Measurements from ENCODE around the gene CHST11.

Gene CHST11

DNA sequence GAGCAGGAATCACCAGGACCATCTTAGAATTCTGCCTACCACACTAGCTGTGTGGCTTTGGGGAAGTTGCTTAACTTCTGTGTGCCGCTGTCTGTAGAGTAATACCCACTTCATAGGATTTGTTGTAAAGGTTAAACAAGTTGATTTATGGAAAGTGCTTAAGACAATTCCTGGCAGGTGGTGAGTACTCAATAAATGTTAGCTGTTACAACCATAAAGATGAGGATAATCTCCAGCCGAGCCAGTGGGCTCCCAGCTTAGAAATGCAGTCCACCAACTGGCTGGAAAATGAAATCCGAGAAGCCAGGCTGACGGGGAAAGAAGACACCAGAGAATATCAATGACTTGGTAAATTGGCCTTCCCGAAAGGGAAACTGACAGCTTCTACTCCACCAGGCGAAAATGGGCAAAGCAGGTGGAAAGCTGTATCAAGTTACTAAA is 173.5 kb downstream of the CHST11 start:
- no peak for DNase-seq (ENCODE audit: low read depth)
- H3K4me3 ChIP-seq (replicated peaks; ENCODE audit: low read depth, low read length) = no peak overlapping the region
- TF ChIP-seq CTCF (IDR thresholded peaks at IDR 0.05; ENCODE audit: low read length, missing control alignments) = no peak

DNA sequence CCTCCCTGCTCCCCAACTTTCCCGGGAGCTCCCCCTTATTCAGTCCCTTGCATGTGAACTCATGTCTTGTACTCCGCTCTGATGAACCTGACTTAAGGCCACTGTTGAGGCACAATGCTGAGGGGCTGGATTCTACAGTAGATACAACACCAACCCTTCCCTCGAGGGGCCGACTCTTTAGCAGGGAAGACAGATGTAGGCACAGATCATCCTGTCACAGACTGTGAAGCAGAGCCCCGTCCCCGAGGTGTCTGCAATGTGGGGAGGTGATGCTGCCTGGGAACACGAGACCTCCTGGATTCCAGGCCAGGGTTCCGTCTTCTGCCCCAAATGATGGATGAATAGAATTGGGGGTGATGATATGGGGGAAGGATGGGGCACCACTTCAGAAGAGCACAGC is 175.1 kb downstream of the CHST11 start:
- TF ChIP-seq CTCF (IDR thresholded peaks at IDR 0.05; ENCODE audit: low read length, missing control alignments) = no peak
- H3K4me3 ChIP-seq (replicated peaks; ENCODE audit: low read depth, low read length) = no peak overlapping the region
- DNase-seq (ENCODE audit: low read depth) = no peak

- H3K4me3 ChIP-seq (replicated peaks; ENCODE audit: low read depth, low read length) = peak overlapping the region; percentile 2
- no peak for TF ChIP-seq CTCF (IDR thresholded peaks at IDR 0.05; ENCODE audit: low read length, missing control alignments)
- peak; percentile 80 for DNase-seq (ENCODE audit: low read depth)
Observed at GRCh38 chr12:104632724-104633201, 176.0 kb downstream of the CHST11 start.

- no peak for TF ChIP-seq CTCF (IDR thresholded peaks at IDR 0.05; ENCODE audit: low read length, missing control alignments)
- no peak overlapping the region for H3K4me3 ChIP-seq (replicated peaks; ENCODE audit: low read depth, low read length)
Observed at GRCh38 chr12:104634044-104634443, 177.3 kb downstream of the CHST11 start.

DNA sequence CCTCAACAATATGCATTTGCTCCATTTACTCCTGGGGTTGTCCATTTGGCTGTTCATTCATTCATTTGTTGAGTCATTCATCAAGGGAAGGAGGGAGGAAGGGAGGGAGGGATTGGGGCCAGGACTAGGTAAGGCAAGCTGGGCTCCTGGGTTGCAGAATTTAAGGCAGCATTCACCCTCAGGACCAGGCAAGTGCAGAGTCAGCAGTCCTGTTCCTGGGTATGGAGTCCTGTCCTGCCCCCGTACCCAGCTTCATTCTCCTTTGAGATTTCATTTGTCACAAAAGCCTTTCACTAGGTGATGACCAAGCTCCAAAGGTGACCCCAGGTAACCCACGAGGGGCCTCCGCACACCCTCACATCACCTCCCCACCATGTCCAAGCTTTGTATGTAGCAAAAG is 178.1 kb downstream of the CHST11 start:
- TF ChIP-seq CTCF (IDR thresholded peaks at IDR 0.05; ENCODE audit: low read length, missing control alignments) = no peak
- no peak for DNase-seq (ENCODE audit: low read depth)
- H3K4me3 ChIP-seq (replicated peaks; ENCODE audit: low read depth, low read length) = no peak overlapping the region

More at GRCh38 chr12:104634044-104634443, 177.3 kb downstream of the CHST11 start:
- no peak for DNase-seq (ENCODE audit: low read depth)

DNA sequence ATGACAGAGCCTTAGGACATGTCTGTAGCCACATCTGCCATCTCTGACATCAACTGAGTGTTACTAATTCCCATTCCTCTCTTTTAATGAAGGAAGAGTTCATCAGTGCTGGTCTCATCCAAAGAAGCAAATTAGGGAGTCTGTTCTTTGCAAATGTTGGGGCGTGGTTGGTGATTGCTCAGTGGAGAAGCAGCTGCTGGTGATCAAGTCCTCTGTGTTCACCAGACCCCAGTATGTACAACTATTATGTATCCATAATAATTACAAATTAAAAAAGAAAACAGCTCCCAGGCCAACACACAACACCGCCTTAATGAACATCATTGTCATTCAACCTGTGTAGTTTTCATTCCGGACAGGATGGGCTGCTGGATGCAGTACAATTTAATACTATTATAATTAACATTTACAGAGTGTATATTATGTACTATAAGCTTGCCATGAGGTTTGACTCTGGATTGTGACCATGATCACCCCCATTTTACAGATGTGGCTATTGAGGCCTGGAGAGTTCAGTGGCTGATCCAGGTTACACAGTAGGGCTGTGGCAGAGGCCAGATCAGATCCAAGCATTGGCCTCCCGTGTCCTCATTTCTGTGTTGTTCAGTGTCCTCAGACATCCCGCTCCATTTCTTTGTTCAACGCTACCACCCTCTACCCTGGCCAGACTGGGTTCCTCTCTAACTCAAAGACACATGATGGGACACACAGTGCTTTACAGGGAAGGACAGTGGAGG is 179.0 kb downstream of the CHST11 start:
- no peak overlapping the region for H3K4me3 ChIP-seq (replicated peaks; ENCODE audit: low read depth, low read length)
- DNase-seq (ENCODE audit: low read depth) = no peak
- no peak for TF ChIP-seq CTCF (IDR thresholded peaks at IDR 0.05; ENCODE audit: low read length, missing control alignments)

DNA sequence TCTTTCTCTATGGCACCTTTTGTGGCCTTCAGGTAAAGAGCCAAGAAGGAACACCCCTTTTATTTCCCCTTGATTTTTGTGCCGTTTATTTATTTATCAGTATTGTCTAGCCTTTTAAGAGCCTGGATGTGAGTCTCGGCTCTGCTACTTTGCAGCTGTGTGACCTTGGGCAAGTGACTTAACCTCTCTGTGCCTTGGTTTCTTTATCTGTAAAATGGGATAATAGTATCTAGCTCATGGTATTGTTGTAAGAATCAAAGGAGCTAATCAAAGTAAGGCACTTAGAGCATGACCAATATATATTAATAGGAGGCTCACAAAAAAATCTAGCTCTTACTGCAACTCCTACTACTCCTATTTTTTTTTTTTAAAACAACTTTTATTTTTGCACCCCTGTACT is 179.7 kb downstream of the CHST11 start:
- no peak overlapping the region for H3K4me3 ChIP-seq (replicated peaks; ENCODE audit: low read depth, low read length)
- DNase-seq (ENCODE audit: low read depth) = no peak
- TF ChIP-seq CTCF (IDR thresholded peaks at IDR 0.05; ENCODE audit: low read length, missing control alignments) = no peak

Data from fibroblast of pulmonary artery (primary cell).